Thoracic aorta (tissue), 2 donors: Measurements from ENCODE around the gene SLC5A11. TPM values are rescaled to one million over a fixed set of nuclear protein-coding genes. Genes with fewer than 3 reads are reported as not detected.

Experiments used
- ATAC-seq: fragments of 150-250 bp; one replicate; pipeline ENCODE4 v1.8.0; 2017; ENCODE audit warnings: low read depth; ENCODE audit not compliant: insufficient number of reproducible peaks, low FRiP score
- DNase-seq: peaks from one replicate; pipeline ENCODE4 v3.0.0-alpha.2; 2020; ENCODE audit warnings: low spot score
- H3K27ac ChIP-seq, 2 donors: fragments of 200-600 bp; sonication (generic); 1 replicate in 1 of 2; 2 replicates in 1 of 2; pipeline ENCODE4 v1.5.1; 2016; ENCODE audit warnings: mild to moderate bottlenecking in 2 of 2, moderate library complexity in 2 of 2
- H3K27me3 ChIP-seq: fragments of 200-600 bp; sonication (generic); replicated peaks from 2 replicates; pipeline ENCODE4 v1.6.0; 2016; ENCODE audit warnings: mild to moderate bottlenecking; ENCODE audit not compliant: insufficient read depth
- H3K36me3 ChIP-seq: fragments of 200-600 bp; sonication (generic); one replicate; pipeline ENCODE4 v1.5.1; 2016
- H3K4me1 ChIP-seq, 2 donors: fragments of 200-600 bp; sonication (generic); 1 replicate in 1 of 2; 2 replicates in 1 of 2; pipeline versions ENCODE4 v1.5.1 to v1.6.0; 2016; ENCODE audit warnings: low read depth in 2 of 2, mild to moderate bottlenecking in 1 of 2; ENCODE audit not compliant: control insufficient read depth in 1 of 2
- H3K4me3 ChIP-seq: fragments of 200-600 bp; sonication (generic); 2 replicates; pipeline ENCODE4 v1.5.1; 2016; ENCODE audit warnings: mild to moderate bottlenecking
- H3K9me3 ChIP-seq: fragments of 200-600 bp; sonication (generic); 2 replicates; pipeline ENCODE4 v1.5.1; 2016
- CTCF ChIP-seq: fragments of 200-600 bp; sonication (generic); IDR thresholded peaks from one replicate; pipeline ENCODE4 v1.5.1; 2019; ENCODE audit warnings: antibody characterized with exemption
- total RNA-seq, 2 donors: library from RNA; depleted of rRNA; stranded (reverse); fragments of >200 nt; gene quantifications; one replicate each; pipeline versions ENCODE4 v1.1.0 to v1.2.3, GENCODE V29; 2016

SLC5A11 gene
- total RNA-seq, 2 donors from 2014 or later, result 17.7 TPM; not detected in 1

DNA sequence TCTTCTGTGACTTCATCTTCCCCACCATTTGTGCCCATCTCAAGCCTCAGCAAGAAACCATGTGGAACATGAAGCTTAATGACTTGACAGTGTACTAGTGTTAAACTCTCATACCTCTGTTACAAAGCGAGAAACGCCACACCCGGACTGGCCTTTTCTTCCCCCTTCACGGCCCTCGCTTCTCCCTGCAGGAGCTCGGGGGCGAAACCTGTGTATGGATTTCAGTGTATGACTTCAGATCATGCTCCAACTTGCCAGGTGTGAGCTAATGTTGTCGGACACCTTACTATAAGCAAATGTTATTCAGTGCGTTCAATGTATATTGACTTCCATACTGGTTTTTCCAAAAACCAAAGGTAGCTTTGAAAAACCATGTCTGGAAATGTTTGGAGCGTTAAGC lies 20.1 kb upstream of the SLC5A11 start:
- TF ChIP-seq CTCF, result no peak
- H3K36me3 ChIP-seq, result peaks cover 51% of the 10 kb centered on the region
- no peak overlapping the region for H3K4me3 ChIP-seq
- no peak overlapping the region for H3K27ac ChIP-seq
- no peak for DNase-seq
- no peak for ATAC-seq
- H3K27me3 ChIP-seq, result no peaks in the 10 kb centered on the region
- H3K4me1 ChIP-seq, result no peaks in the 10 kb centered on the region
- no peaks in the 10 kb centered on the region for H3K9me3 ChIP-seq

DNA sequence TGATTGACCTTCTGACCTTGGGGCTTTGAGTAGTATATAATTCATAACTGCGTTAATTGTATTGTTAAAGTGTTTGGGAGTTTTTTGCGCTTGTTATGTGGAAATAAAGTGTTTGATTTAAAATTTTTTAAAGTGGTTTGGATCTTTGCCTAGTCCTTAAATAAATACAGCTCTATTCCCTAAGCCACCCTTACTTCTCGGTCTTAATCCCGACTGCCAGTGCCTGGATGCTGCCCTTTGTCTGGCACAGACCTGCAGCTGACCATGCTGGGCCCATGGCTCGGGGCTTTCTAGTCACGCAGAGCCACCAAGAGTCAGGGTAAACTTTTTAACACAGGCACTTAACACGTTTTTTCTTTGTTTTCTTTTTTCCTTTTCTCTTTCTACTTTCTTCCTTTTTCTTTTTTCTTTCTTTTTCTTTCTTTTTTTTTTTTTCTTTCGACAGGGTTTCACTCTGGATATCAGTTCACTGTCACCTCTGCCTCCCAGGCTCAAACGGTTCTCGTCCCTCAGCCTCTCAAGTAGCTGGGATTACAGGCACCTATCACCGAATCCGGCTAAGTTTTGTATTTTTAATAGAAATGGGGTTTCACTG lies 19.6 kb upstream of the SLC5A11 start:
- no peak for TF ChIP-seq CTCF
- no peaks in the 10 kb centered on the region for H3K4me1 ChIP-seq
- H3K36me3 ChIP-seq, result peaks cover 46% of the 10 kb centered on the region
- DNase-seq (no peak), ATAC-seq (no peak)
- no peaks in the 10 kb centered on the region for H3K9me3 ChIP-seq
- no peak overlapping the region for H3K4me3 ChIP-seq
- H3K27ac ChIP-seq, result peak overlapping the region in 1 of 2 donors; percentile 2
- H3K27me3 ChIP-seq, result no peaks in the 10 kb centered on the region

GRCh38 chr16:24826817-24827566 lies 18.8 kb upstream of the SLC5A11 start:
- H3K27me3 ChIP-seq, result no peaks in the 10 kb centered on the region
- H3K9me3 ChIP-seq, result no peaks in the 10 kb centered on the region
- H3K4me3 ChIP-seq, result no peak overlapping the region
- peaks cover 40% of the 10 kb centered on the region for H3K36me3 ChIP-seq
- no peaks in the 10 kb centered on the region for H3K4me1 ChIP-seq
- H3K27ac ChIP-seq, result no peak overlapping the region
- DNase-seq, result no peak
- no peak for ATAC-seq
- no peak for TF ChIP-seq CTCF

- DNase-seq (no peak), ATAC-seq (no peak)
- Histone ChIP-seq H3K27me3 (no peaks in the 10 kb centered on the region), H3K4me3 (no peak overlapping the region), H3K36me3 (peaks cover 26% of the 10 kb centered on the region), H3K27ac (no peak overlapping the region), H3K4me1 (no peaks in the 10 kb centered on the region), H3K9me3 (no peaks in the 10 kb centered on the region)
- TF ChIP-seq CTCF, result no peak
These were observed 16.6 kb upstream of the SLC5A11 start for GRCh38 chr16:24829153-24829552.

- peaks cover 7% of the 10 kb centered on the region for H3K36me3 ChIP-seq
- no peak overlapping the region for H3K27ac ChIP-seq
- DNase-seq (no peak), ATAC-seq (no peak)
- H3K9me3 ChIP-seq, result no peaks in the 10 kb centered on the region
- TF ChIP-seq CTCF, result no peak
- no peak overlapping the region for H3K4me3 ChIP-seq
- peaks cover 0 to 5% of the 10 kb centered on the region in 2 donors for H3K4me1 ChIP-seq
- H3K27me3 ChIP-seq, result no peaks in the 10 kb centered on the region
These were observed 12.4 kb upstream of the SLC5A11 start for GRCh38 chr16:24833352-24833751.
